GM23338 (cell line): ENCODE measurements around the gene NT5DC4. TPM values are rescaled to one million over a fixed set of nuclear protein-coding genes. Genes with fewer than 3 reads are reported as not detected.

Experiments
- ATAC-seq: fragments of 200-7000 bp; cut with Tn5 transposase; 3 replicates; pipeline ENCODE4 v1.9.1; 2020
- DNase-seq: peaks from one replicate; pipeline ENCODE4 v3.0.0-alpha.2; 2015; ENCODE audit warnings: low spot score
- H2AFZ ChIP-seq: fragments of 200-600 bp; sonication (generic); 2 replicates; pipeline ENCODE4 v1.8.0; 2016; ENCODE audit warnings: antibody characterized with exemption, mild to moderate bottlenecking, moderate library complexity
- H3F3A ChIP-seq: fragments of 200-600 bp; sonication (generic); replicated peaks from 2 replicates; pipeline ENCODE4 v1.8.0; 2017; ENCODE audit warnings: antibody characterized with exemption, mixed run types, low read depth
- H3K27ac ChIP-seq: fragments of 200-600 bp; sonication (generic); 2 replicates; pipeline ENCODE4 v1.6.1; 2016; ENCODE audit warnings: low read depth
- H3K27me3 ChIP-seq: fragments of 200-600 bp; sonication (generic); 2 replicates; pipeline ENCODE4 v1.8.0; 2016; ENCODE audit warnings: mild to moderate bottlenecking, mixed run types, moderate library complexity; ENCODE audit not compliant: insufficient read depth
- H3K36me3 ChIP-seq: fragments of 200-600 bp; sonication (generic); 2 replicates; pipeline ENCODE4 v1.8.0; 2016; ENCODE audit warnings: mild to moderate bottlenecking; ENCODE audit not compliant: insufficient read depth
- H3K4me1 ChIP-seq: fragments of 200-600 bp; sonication (generic); 2 replicates; pipeline ENCODE4 v1.8.0; 2016; ENCODE audit warnings: mild to moderate bottlenecking, moderate library complexity; ENCODE audit not compliant: insufficient read depth
- H3K4me2 ChIP-seq: fragments of 200-600 bp; sonication (generic); 2 replicates; pipeline ENCODE4 v1.7.1; 2017; ENCODE audit warnings: mixed run types
- H3K4me3 ChIP-seq: fragments of 200-600 bp; sonication (generic); 2 replicates; pipeline ENCODE4 v1.6.1; 2016; ENCODE audit warnings: mixed run types
- H3K79me2 ChIP-seq: fragments of 200-600 bp; sonication (generic); replicated peaks from 2 replicates; pipeline ENCODE4 v1.8.0; 2017; ENCODE audit warnings: mild to moderate bottlenecking; ENCODE audit not compliant: insufficient read depth
- H3K9me2 ChIP-seq: fragments of 200-600 bp; sonication (generic); 2 replicates; pipeline ENCODE4 v1.8.0; 2017; ENCODE audit not compliant: insufficient read depth
- H4K20me1 ChIP-seq: fragments of 200-600 bp; sonication (generic); replicated peaks from 2 replicates; pipeline ENCODE4 v1.8.0; 2017; ENCODE audit warnings: mild to moderate bottlenecking; ENCODE audit not compliant: insufficient read depth
- H3K27ac Mint-ChIP-seq: 2 replicates; pipeline ENCODE4 v1.8.0; 2020; ENCODE audit warnings: inconsistent platforms, mild to moderate bottlenecking, moderate library complexity, mixed read lengths
- H3K27me3 Mint-ChIP-seq: 3 replicates; pipeline ENCODE4 v1.8.0; 2022; ENCODE audit warnings: low read depth, mild to moderate bottlenecking, moderate library complexity, mixed read lengths, inconsistent platforms; ENCODE audit not compliant: insufficient read depth, poor library complexity
- H3K36me3 Mint-ChIP-seq: 3 replicates; pipeline ENCODE4 v1.8.0; 2021; ENCODE audit warnings: low read depth, mild to moderate bottlenecking, inconsistent platforms, moderate library complexity, mixed read lengths
- H3K4me1 Mint-ChIP-seq: 3 replicates; pipeline ENCODE4 v1.8.0; 2020; ENCODE audit warnings: mild to moderate bottlenecking, inconsistent platforms, mixed read lengths
- H3K4me3 Mint-ChIP-seq: 3 replicates; pipeline ENCODE4 v1.8.0; 2021; ENCODE audit warnings: moderate library complexity, mild to moderate bottlenecking, inconsistent platforms, mixed read lengths
- H3K9me3 Mint-ChIP-seq: 3 replicates; pipeline ENCODE4 v1.8.0; 2020; ENCODE audit warnings: moderate library complexity, mild to moderate bottlenecking, inconsistent platforms, mixed read lengths
- CREB1 ChIP-seq: fragments of 250-450 bp; sonication (Bioruptor Pico); IDR thresholded peaks from 2 replicates; pipeline ENCODE4 v1.5.0; 2020; ENCODE audit warnings: low read depth, mild to moderate bottlenecking, moderate library complexity
- EZH2phosphoT487 ChIP-seq: fragments of 200-600 bp; sonication (generic); IDR thresholded peaks from one replicate; pipeline ENCODE4 v1.8.1; 2018; ENCODE audit warnings: antibody characterized with exemption; ENCODE audit not compliant: unreplicated experiment
- JUNB ChIP-seq: IDR thresholded peaks from one replicate; pipeline ENCODE4 v1.6.1; 2016; ENCODE audit warnings: antibody characterized with exemption; ENCODE audit not compliant: unreplicated experiment
- NANOG ChIP-seq: IDR thresholded peaks from 2 replicates; pipeline ENCODE4 v1.6.1; 2016; ENCODE audit warnings: antibody characterized with exemption, borderline replicate concordance
- POLR2AphosphoS5 ChIP-seq: IDR thresholded peaks from 2 replicates; pipeline ENCODE4 v1.6.1; 2016; ENCODE audit warnings: antibody characterized with exemption, low read depth
- ZNF114 ChIP-seq: fragments of 250-450 bp; sonication (Bioruptor Pico); IDR thresholded peaks from 2 replicates; pipeline ENCODE4 v1.5.0; 2020; ENCODE audit warnings: mild to moderate bottlenecking, moderate library complexity
- ZNF331 ChIP-seq: fragments of 250-450 bp; sonication (Bioruptor Pico); IDR thresholded peaks from 2 replicates; pipeline ENCODE4 v1.5.0; 2020; ENCODE audit warnings: low read depth, mild to moderate bottlenecking, moderate library complexity
- polyA plus RNA-seq: library from polyadenylated mRNA; unstranded; fragments of >200 nt; fragmentation: Nextera tagmentation; extraction: Ambion mirVana; gene quantifications from 2 replicates; pipeline ENCODE4 v1.2.1, GENCODE V29; 2016
- total RNA-seq: library from RNA; depleted of rRNA; stranded (reverse); fragments of >200 nt; shearing (Covaris generic); gene quantifications from 2 replicates; pipeline ENCODE4 v1.2.3, GENCODE V29; 2014
- TF ChIP-seq, protein P1 (sequence below): IDR thresholded peaks from 2 replicates; pipeline ENCODE4 v1.6.1; 2016; ENCODE audit warnings: antibody characterized with exemption
- TF ChIP-seq, protein P2 (sequence below), 2 experiments: fragments of 200-600 bp in 1 of 2; sonication (generic) in 1 of 2; conservative IDR thresholded peaks; 2 replicates each; pipeline versions ENCODE4 v1.5.1 to v1.6.1; 2016 to 2017; ENCODE audit warnings: antibody characterized with exemption in 2 of 2, low read depth in 2 of 2, mild to moderate bottlenecking in 2 of 2, moderate library complexity in 1 of 2
- TF ChIP-seq, protein P3 (sequence below): fragments of 250-450 bp; sonication (Bioruptor Pico); IDR thresholded peaks from 2 replicates; pipeline ENCODE4 v1.5.0; 2020; ENCODE audit warnings: mild to moderate bottlenecking, moderate library complexity
- TF ChIP-seq, protein P4 (sequence below): IDR thresholded peaks from one replicate; pipeline ENCODE4 v1.6.1; 2018; ENCODE audit warnings: antibody characterized with exemption; ENCODE audit not compliant: unreplicated experiment

NT5DC4 gene
- total and polyA plus RNA-seq, 2 experiments from 2014 or later, result not detected

DNA sequence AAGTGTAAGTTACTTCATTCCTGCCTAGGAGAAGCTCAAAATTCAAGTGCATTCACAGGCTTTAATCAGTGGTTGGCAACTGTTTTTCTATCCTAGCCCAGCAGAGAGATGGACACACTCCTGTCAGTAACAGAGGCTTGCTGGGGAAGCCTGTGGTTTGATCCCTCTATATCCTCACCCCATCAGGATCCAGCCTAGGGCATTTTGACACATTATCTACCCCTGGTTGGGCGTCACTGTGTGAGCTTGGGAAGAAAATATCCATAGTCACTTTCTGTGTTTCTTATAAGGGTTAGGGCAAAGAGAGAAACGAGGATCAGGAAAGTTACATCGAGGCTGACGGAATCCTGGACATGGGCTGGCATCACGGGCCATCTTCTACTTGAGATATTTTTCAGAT lies 10.0 kb downstream of the NT5DC4 start:
- H2AFZ ChIP-seq, result no peak overlapping the region; the same call in 1 of the 2 replicates
- H3F3A ChIP-seq, result no peaks in the 10 kb centered on the region
- no peaks in the 10 kb centered on the region for H3K36me3 Mint-ChIP-seq
- no peaks in the 10 kb centered on the region for H4K20me1 ChIP-seq
- H3K27me3 Mint-ChIP-seq, result peaks cover 3% of the 10 kb centered on the region
- H3K4me3 Mint-ChIP-seq, result no peak overlapping the region
- H3K4me2 ChIP-seq, result no peak overlapping the region
- H3K4me1 Mint-ChIP-seq, result no peaks in the 10 kb centered on the region
- no peak overlapping the region for H3K4me3 ChIP-seq
- H3K4me1 ChIP-seq, result no peaks in the 10 kb centered on the region; the same call in 1 of the 2 replicates
- no peaks in the 10 kb centered on the region for H3K9me3 Mint-ChIP-seq
- ATAC-seq, result no peak
- no peak overlapping the region for H3K27ac Mint-ChIP-seq
- H3K36me3 ChIP-seq, result no peaks in the 10 kb centered on the region
- no peak overlapping the region for H3K27ac ChIP-seq
- no peaks in the 10 kb centered on the region for H3K9me2 ChIP-seq
- TF ChIP-seq EZH2phosphoT487 (no peak), ZNF114 (CRISPR knock-in tag) (no peak), ZNF331 (CRISPR knock-in tag) (no peak), JUNB (no peak), POLR2AphosphoS5 (no peak), NANOG (no peak), CREB1 (CRISPR knock-in tag) (no peak)
- TF ChIP-seq, protein P1, sequence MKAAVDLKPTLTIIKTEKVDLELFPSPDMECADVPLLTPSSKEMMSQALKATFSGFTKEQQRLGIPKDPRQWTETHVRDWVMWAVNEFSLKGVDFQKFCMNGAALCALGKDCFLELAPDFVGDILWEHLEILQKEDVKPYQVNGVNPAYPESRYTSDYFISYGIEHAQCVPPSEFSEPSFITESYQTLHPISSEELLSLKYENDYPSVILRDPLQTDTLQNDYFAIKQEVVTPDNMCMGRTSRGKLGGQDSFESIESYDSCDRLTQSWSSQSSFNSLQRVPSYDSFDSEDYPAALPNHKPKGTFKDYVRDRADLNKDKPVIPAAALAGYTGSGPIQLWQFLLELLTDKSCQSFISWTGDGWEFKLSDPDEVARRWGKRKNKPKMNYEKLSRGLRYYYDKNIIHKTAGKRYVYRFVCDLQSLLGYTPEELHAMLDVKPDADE, result no peak
- TF ChIP-seq, protein P2, sequence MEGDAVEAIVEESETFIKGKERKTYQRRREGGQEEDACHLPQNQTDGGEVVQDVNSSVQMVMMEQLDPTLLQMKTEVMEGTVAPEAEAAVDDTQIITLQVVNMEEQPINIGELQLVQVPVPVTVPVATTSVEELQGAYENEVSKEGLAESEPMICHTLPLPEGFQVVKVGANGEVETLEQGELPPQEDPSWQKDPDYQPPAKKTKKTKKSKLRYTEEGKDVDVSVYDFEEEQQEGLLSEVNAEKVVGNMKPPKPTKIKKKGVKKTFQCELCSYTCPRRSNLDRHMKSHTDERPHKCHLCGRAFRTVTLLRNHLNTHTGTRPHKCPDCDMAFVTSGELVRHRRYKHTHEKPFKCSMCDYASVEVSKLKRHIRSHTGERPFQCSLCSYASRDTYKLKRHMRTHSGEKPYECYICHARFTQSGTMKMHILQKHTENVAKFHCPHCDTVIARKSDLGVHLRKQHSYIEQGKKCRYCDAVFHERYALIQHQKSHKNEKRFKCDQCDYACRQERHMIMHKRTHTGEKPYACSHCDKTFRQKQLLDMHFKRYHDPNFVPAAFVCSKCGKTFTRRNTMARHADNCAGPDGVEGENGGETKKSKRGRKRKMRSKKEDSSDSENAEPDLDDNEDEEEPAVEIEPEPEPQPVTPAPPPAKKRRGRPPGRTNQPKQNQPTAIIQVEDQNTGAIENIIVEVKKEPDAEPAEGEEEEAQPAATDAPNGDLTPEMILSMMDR (conservative IDR thresholded peaks at IDR 0.05; ENCODE audit: low read depth in 2 of 2), result no peak
- TF ChIP-seq, protein P3, sequence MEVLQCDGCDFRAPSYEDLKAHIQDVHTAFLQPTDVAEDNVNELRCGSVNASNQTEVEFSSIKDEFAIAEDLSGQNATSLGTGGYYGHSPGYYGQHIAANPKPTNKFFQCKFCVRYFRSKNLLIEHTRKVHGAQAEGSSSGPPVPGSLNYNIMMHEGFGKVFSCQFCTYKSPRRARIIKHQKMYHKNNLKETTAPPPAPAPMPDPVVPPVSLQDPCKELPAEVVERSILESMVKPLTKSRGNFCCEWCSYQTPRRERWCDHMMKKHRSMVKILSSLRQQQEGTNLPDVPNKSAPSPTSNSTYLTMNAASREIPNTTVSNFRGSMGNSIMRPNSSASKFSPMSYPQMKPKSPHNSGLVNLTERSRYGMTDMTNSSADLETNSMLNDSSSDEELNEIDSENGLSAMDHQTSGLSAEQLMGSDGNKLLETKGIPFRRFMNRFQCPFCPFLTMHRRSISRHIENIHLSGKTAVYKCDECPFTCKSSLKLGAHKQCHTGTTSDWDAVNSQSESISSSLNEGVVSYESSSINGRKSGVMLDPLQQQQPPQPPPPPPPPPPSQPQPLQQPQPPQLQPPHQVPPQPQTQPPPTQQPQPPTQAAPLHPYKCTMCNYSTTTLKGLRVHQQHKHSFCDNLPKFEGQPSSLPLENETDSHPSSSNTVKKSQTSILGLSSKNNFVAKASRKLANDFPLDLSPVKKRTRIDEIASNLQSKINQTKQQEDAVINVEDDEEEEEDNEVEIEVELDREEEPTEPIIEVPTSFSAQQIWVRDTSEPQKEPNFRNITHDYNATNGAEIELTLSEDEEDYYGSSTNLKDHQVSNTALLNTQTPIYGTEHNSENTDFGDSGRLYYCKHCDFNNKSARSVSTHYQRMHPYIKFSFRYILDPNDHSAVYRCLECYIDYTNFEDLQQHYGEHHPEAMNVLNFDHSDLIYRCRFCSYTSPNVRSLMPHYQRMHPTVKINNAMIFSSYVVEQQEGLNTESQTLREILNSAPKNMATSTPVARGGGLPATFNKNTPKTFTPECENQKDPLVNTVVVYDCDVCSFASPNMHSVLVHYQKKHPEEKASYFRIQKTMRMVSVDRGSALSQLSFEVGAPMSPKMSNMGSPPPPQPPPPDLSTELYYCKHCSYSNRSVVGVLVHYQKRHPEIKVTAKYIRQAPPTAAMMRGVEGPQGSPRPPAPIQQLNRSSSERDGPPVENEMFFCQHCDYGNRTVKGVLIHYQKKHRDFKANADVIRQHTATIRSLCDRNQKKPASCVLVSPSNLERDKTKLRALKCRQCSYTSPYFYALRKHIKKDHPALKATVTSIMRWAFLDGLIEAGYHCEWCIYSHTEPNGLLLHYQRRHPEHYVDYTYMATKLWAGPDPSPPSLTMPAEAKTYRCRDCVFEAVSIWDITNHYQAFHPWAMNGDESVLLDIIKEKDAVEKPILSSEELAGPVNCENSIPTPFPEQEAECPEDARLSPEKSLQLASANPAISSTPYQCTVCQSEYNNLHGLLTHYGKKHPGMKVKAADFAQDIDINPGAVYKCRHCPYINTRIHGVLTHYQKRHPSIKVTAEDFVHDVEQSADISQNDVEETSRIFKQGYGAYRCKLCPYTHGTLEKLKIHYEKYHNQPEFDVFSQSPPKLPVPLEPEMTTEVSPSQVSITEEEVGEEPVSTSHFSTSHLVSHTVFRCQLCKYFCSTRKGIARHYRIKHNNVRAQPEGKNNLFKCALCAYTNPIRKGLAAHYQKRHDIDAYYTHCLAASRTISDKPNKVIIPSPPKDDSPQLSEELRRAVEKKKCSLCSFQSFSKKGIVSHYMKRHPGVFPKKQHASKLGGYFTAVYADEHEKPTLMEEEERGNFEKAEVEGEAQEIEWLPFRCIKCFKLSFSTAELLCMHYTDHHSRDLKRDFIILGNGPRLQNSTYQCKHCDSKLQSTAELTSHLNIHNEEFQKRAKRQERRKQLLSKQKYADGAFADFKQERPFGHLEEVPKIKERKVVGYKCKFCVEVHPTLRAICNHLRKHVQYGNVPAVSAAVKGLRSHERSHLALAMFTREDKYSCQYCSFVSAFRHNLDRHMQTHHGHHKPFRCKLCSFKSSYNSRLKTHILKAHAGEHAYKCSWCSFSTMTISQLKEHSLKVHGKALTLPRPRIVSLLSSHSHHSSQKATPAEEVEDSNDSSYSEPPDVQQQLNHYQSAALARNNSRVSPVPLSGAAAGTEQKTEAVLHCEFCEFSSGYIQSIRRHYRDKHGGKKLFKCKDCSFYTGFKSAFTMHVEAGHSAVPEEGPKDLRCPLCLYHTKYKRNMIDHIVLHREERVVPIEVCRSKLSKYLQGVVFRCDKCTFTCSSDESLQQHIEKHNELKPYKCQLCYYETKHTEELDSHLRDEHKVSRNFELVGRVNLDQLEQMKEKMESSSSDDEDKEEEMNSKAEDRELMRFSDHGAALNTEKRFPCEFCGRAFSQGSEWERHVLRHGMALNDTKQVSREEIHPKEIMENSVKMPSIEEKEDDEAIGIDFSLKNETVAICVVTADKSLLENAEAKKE (CRISPR knock-in tag), result no peak
- TF ChIP-seq, protein P4, sequence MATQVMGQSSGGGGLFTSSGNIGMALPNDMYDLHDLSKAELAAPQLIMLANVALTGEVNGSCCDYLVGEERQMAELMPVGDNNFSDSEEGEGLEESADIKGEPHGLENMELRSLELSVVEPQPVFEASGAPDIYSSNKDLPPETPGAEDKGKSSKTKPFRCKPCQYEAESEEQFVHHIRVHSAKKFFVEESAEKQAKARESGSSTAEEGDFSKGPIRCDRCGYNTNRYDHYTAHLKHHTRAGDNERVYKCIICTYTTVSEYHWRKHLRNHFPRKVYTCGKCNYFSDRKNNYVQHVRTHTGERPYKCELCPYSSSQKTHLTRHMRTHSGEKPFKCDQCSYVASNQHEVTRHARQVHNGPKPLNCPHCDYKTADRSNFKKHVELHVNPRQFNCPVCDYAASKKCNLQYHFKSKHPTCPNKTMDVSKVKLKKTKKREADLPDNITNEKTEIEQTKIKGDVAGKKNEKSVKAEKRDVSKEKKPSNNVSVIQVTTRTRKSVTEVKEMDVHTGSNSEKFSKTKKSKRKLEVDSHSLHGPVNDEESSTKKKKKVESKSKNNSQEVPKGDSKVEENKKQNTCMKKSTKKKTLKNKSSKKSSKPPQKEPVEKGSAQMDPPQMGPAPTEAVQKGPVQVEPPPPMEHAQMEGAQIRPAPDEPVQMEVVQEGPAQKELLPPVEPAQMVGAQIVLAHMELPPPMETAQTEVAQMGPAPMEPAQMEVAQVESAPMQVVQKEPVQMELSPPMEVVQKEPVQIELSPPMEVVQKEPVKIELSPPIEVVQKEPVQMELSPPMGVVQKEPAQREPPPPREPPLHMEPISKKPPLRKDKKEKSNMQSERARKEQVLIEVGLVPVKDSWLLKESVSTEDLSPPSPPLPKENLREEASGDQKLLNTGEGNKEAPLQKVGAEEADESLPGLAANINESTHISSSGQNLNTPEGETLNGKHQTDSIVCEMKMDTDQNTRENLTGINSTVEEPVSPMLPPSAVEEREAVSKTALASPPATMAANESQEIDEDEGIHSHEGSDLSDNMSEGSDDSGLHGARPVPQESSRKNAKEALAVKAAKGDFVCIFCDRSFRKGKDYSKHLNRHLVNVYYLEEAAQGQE, result no peak
- no peak for DNase-seq
- no peaks in the 10 kb centered on the region for H3K79me2 ChIP-seq
- H3K27me3 ChIP-seq, result no peaks in the 10 kb centered on the region
